ENCODE measurements around the gene STK17A.
A peak's percentile ranks its signal among the peaks of the same experiment; 100 is the strongest.

The STK17A gene

DNA sequence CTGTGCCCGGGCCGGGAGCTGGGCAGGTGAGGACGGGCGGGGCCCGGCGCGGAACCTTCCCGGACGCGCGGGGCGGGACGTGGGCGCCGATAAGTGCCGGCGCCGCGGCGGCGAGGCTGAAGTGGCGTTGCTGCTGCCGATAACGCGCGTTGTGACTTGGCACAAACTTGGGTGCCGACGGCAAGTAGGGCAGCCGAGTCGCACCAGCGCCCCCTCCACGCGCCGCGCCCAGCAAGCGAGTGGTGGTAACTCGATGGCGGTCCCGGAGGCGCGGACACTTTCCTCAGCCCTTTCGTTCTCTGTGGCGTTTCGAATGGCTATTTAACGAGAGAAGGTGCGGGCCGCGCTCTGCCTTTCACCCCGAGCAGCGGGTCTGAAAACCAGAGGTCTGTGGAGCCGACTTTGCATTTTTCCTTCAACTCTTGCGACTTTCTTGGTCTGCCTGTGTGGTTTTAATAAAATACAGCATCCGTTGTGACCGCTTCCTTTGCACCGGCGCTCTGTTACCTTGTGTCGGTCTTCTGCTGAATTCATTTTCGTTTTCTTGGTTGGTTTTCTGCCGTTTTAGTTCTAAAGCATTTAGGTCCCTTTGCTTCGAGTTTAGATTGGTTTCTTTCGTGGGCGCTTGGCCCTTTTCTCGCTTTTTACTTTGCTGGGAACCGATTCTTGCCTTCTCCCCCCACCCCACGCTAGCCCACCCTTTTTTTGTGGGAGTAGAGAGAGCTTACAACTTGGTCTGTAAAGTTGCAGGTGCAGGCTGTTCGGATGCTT is 701 bp downstream of the STK17A start:
- TF ChIP-seq, protein P1, sequence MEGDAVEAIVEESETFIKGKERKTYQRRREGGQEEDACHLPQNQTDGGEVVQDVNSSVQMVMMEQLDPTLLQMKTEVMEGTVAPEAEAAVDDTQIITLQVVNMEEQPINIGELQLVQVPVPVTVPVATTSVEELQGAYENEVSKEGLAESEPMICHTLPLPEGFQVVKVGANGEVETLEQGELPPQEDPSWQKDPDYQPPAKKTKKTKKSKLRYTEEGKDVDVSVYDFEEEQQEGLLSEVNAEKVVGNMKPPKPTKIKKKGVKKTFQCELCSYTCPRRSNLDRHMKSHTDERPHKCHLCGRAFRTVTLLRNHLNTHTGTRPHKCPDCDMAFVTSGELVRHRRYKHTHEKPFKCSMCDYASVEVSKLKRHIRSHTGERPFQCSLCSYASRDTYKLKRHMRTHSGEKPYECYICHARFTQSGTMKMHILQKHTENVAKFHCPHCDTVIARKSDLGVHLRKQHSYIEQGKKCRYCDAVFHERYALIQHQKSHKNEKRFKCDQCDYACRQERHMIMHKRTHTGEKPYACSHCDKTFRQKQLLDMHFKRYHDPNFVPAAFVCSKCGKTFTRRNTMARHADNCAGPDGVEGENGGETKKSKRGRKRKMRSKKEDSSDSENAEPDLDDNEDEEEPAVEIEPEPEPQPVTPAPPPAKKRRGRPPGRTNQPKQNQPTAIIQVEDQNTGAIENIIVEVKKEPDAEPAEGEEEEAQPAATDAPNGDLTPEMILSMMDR (conservative IDR thresholded peaks at IDR 0.05): no peak
- peak overlapping the region; percentile 79 for H3K27ac ChIP-seq

- TF ChIP-seq, protein P1 (conservative IDR thresholded peaks at IDR 0.05): no peak
- H3K27ac ChIP-seq: peak overlapping the region; percentile 79
These were observed 1.3 kb downstream of the STK17A start for GRCh38 chr7:43584195-43584586.

GRCh38 chr7:43584733-43585132 is 1.8 kb downstream of the STK17A start:
- peak overlapping the region; percentile 79 for H3K27ac ChIP-seq

- H3K27ac ChIP-seq: no peak overlapping the region
- TF ChIP-seq, protein P1 (conservative IDR thresholded peaks at IDR 0.05): no peak
These were observed 2.7 kb downstream of the STK17A start for GRCh38 chr7:43585562-43585961.

DNA sequence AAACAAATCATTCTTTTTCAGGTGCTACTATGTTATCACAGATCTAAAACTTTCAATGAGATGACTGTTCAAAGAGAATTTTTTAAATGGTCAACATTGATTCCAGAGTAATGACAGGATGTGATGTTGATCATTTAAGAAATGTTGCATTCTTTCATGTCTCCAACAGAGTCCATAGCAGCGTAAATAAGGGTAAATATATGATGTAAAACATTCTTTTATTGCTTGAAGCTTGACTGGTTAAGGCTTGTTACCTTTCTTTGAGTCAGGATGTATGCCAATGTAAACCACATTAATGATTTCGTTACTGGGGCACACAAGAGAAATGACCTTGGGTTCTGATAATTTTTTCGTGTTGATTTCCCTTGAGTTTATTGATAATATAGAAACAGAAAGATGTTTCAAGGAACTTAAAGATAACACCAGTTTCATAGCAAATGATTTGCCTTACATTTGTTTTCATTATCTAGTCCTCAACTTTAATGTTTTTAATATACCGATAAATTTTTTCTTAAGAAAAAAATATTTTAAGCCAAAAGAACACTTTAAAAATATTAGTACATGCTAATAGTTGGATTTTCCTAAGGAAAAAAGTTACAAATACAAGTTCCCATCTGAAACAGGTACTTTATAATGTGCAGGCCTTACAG is 3.5 kb downstream of the STK17A start:
- peak overlapping the region; percentile 1; the same call in 1 of the 2 replicates for H3K27ac ChIP-seq
- TF ChIP-seq, protein P1 (conservative IDR thresholded peaks at IDR 0.05): no peak

GRCh38 chr7:43588477-43589132 is 5.7 kb downstream of the STK17A start:
- TF ChIP-seq, protein P1 (conservative IDR thresholded peaks at IDR 0.05): no peak
- H3K27ac ChIP-seq: no peak overlapping the region

DNA sequence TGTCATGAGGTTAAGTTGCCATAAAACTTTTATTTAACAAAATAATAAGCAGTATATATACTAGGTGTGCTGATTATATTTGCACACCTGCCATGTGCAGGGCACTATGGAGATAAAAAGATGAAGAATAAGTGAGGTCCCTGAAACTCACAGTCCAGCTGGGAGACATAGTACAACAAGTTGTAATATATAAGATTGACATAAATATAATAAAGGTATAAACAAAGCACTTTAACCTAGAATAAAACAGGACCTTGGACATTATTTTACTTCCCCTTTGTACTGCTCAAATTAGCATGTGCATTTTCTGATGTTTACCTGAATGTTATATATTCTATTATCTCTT is 6.2 kb downstream of the STK17A start:
- no peak overlapping the region for H3K27ac ChIP-seq
- TF ChIP-seq, protein P1 (conservative IDR thresholded peaks at IDR 0.05): no peak

Measured in VCaP (cell line).